GM12875 (cell line): ENCODE measurements around the gene SLC36A1.
"Not testable (repeated sequence)": the region's sequence is repeated elsewhere in the genome, so short reads cannot be mapped to it uniquely, and the experiment has no call there.

Experiments used
- H3K4me3 ChIP-seq: one replicate; pipeline ENCODE4 v1.5.1; 2011; ENCODE audit warnings: low read depth, low read length, control low read depth
- CTCF ChIP-seq: IDR thresholded peaks from 2 replicates; pipeline ENCODE4 v1.5.1; 2011; ENCODE audit warnings: low read depth, mild to moderate bottlenecking, control low read depth, inconsistent platforms, low read length, moderate library complexity, borderline replicate concordance; ENCODE audit not compliant: insufficient read depth

The SLC36A1 gene

GRCh38 chr5:151495320-151495719 is 47.9 kb downstream of the SLC36A1 start:
- no peak overlapping the region for H3K4me3 ChIP-seq
- TF ChIP-seq CTCF: no peak

- TF ChIP-seq CTCF: no peak
- H3K4me3 ChIP-seq: no peak overlapping the region
Measured at GRCh38 chr5:151496041-151496484, 48.7 kb downstream of the SLC36A1 start.

GRCh38 chr5:151497391-151498002 is 50.1 kb downstream of the SLC36A1 start:
- no peak for TF ChIP-seq CTCF
- H3K4me3 ChIP-seq: no peak overlapping the region

GRCh38 chr5:151498395-151499155 is 51.2 kb downstream of the SLC36A1 start:
- no peak for TF ChIP-seq CTCF
- H3K4me3 ChIP-seq: no peak overlapping the region

- TF ChIP-seq CTCF: no peak
- H3K4me3 ChIP-seq: no peak overlapping the region
Measured at GRCh38 chr5:151499501-151500035, 52.2 kb downstream of the SLC36A1 start.

- no peak for TF ChIP-seq CTCF
- H3K4me3 ChIP-seq: no peak overlapping the region
Measured at GRCh38 chr5:151504006-151504405, 56.6 kb downstream of the SLC36A1 start.

- H3K4me3 ChIP-seq: not testable (repeated sequence)
Measured at GRCh38 chr5:151508308-151508707, 60.9 kb downstream of the SLC36A1 start.
